GM23248 (cell line): ENCODE data around the gene CTBP2.

Source experiments
- EZH2 ChIP-seq: fragments of 200-600 bp; sonication (generic); IDR thresholded peaks from 2 replicates; pipeline ENCODE4 v1.6.1; 2018; ENCODE audit warnings: antibody characterized with exemption, mild to moderate bottlenecking; ENCODE audit not compliant: insufficient read depth, poor library complexity, severe bottlenecking
- EZH2phosphoT487 ChIP-seq: fragments of 200-600 bp; sonication (generic); IDR thresholded peaks from 2 replicates; pipeline ENCODE4 v1.6.1; 2018; ENCODE audit warnings: antibody characterized with exemption, moderate library complexity, mild to moderate bottlenecking, low read depth; ENCODE audit not compliant: insufficient read depth

DNA sequence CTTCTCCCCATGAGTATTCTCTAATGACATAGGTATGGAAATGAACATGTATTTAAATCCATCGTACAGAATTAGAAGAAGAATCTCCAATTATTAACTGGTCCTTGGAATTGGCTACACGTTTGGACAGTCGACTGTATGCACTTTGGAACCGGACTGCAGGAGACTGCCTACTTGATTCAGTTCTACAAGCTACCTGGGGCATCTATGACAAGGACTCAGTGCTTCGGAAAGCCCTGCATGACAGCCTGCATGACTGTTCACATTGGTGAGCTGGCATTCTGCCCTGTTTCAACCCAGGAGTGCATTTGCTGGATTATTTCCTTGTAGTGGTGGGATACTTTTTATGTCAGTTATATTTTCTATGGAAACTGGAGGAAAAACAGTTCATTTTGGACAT is 186.2 kb downstream of the CTBP2 start:
- TF ChIP-seq EZH2 (no peak), EZH2phosphoT487 (no peak)
